ENCODE results near the gene POU2F2.

GRCh38 chr19:42074513-42075363, 57.5 kb downstream of the POU2F2 start:
- no peak for TF ChIP-seq CTCF (IDR thresholded peaks at IDR 0.05)
- TF ChIP-seq POLR2A (IDR thresholded peaks at IDR 0.05) = no peak

Data from lower leg skin (tissue), 3 donors.